Measurements from ENCODE around the gene CCL22. TPM values are rescaled to one million over a fixed set of nuclear protein-coding genes. Genes with fewer than 3 reads are reported as not detected.

The CCL22 gene
- total and polyA plus RNA-seq, 7 donors: 2.9 TPM; not detected in 6

GRCh38 chr16:57389087-57389468 is 30.5 kb downstream of the CCL22 start:
- DNase-seq: no peak
- 91 to 93% methylated on average over 3 of the region's 3 CpGs for WGBS, 2 donors
- no peaks in the 10 kb centered on the region for H3K9me3 ChIP-seq
- TF ChIP-seq CTCF (IDR thresholded peaks at IDR 0.05): no peak
- no peak for TF ChIP-seq POLR2A (IDR thresholded peaks at IDR 0.05)
- no peak for TF ChIP-seq EP300 (IDR thresholded peaks at IDR 0.05)
- no peak for TF ChIP-seq POLR2AphosphoS5 (IDR thresholded peaks at IDR 0.05)
- no peak overlapping the region for H3K27ac ChIP-seq
- H3K36me3 ChIP-seq: no peaks in the 10 kb centered on the region
- no peak overlapping the region for H3K4me3 ChIP-seq
- intact Hi-C loops (cut with DNase I): no loop called here
- no peaks in the 10 kb centered on the region for H3K27me3 ChIP-seq
- peaks cover 0 to 18% (median 8%) of the 10 kb centered on the region in 4 donors for H3K4me1 ChIP-seq

- H3K4me1 ChIP-seq: peaks cover 0 to 11% (median 0%) of the 10 kb centered on the region in 4 donors
- no peaks in the 10 kb centered on the region for H3K27me3 ChIP-seq
- TF ChIP-seq POLR2AphosphoS5 (IDR thresholded peaks at IDR 0.05) (no peak), EP300 (IDR thresholded peaks at IDR 0.05) (no peak), POLR2A (IDR thresholded peaks at IDR 0.05) (no peak), CTCF (IDR thresholded peaks at IDR 0.05) (no peak)
- no peak overlapping the region for H3K4me3 ChIP-seq
- H3K27ac ChIP-seq: no peak overlapping the region
- no peak for DNase-seq
- intact Hi-C loops (cut with DNase I): no loop called here
- no peaks in the 10 kb centered on the region for H3K36me3 ChIP-seq
- H3K9me3 ChIP-seq: no peaks in the 10 kb centered on the region
- 75 to 87% methylated on average over 5 of the region's 5 CpGs for WGBS, 2 donors
Measured at GRCh38 chr16:57390636-57391295, 32.2 kb downstream of the CCL22 start.

DNA sequence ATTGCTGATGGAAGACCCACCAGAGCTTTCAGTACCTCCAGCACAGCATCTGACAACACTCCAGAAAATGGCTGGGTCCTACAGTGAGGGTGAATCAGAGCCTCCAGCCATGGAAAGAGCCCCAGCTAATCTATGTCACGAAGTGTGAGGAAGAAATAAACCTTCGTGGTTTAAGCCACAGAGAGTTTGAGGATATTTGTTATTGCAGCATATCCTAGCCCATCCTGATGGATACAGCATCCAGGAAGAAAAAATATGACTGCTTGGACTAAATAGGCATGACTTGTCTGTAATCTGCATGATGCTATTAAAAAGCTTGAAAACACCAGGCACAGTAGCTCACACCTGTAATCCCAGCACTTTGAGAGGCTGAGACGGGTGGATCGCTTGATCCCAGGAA is 32.7 kb downstream of the CCL22 start:
- no peak overlapping the region for H3K4me3 ChIP-seq
- no peaks in the 10 kb centered on the region for H3K36me3 ChIP-seq
- 80 to 91% methylated on average over 4 of the region's 4 CpGs for WGBS, 2 donors
- no peak overlapping the region for H3K27ac ChIP-seq
- H3K27me3 ChIP-seq: no peaks in the 10 kb centered on the region
- TF ChIP-seq CTCF (IDR thresholded peaks at IDR 0.05) (no peak), POLR2AphosphoS5 (IDR thresholded peaks at IDR 0.05) (no peak), POLR2A (IDR thresholded peaks at IDR 0.05) (no peak), EP300 (IDR thresholded peaks at IDR 0.05) (no peak)
- no peak for DNase-seq
- peaks cover 0 to 8% (median 0%) of the 10 kb centered on the region in 4 donors for H3K4me1 ChIP-seq
- H3K9me3 ChIP-seq: no peaks in the 10 kb centered on the region
- intact Hi-C loops (cut with DNase I): no loop called here

DNA sequence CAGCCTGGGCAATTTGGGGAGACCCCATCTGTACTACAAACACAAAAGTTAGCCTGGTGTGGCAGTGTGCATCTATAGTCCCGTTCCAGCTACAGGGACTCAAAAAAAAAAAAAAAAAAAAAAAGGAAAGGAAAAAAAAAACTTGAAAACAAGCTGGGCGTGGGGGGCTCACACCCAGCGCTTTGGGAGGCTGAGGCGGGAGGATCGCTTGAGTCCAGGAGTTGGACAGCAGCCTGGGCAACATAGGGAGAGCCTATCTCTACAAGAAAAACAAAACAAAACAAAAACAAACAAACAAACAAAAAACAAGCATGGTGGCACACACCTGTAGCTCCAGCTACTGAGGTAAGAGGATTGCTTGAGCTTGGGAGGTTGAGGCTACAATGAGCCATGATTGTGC is 33.1 kb downstream of the CCL22 start:
- no peak for DNase-seq
- WGBS, 2 donors: 89 to 95% methylated on average over 5 of the region's 5 CpGs
- Histone ChIP-seq H3K4me1 (peaks cover 0 to 6% (median 0%) of the 10 kb centered on the region in 4 donors), H3K27me3 (no peaks in the 10 kb centered on the region), H3K9me3 (no peaks in the 10 kb centered on the region), H3K27ac (no peak overlapping the region), H3K4me3 (no peak overlapping the region), H3K36me3 (no peaks in the 10 kb centered on the region)
- no peak for TF ChIP-seq POLR2AphosphoS5 (IDR thresholded peaks at IDR 0.05)
- TF ChIP-seq EP300 (IDR thresholded peaks at IDR 0.05): no peak
- intact Hi-C loops (cut with DNase I): no loop called here

DNA sequence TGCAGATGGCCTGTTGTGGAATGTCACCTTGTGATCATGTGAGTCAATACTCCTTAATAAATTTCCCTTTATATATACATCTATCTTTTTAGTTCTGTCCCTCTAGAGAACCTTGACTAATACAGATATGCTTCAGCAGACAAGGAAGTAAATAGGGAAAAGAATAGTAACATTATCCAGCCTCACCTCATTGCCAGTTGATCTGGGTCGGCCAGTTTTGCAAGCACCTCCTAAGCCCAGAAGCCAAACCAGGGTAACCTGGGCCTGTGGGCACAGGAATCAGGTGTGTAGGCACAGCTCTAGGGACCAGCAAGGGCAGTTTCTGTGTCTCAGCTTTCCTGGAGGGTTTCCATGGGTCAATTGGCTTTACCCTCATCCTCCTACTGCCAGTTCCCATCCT is 34.1 kb downstream of the CCL22 start:
- Histone ChIP-seq H3K27me3 (no peaks in the 10 kb centered on the region), H3K4me3 (no peak overlapping the region), H3K4me1 (no peaks in the 10 kb centered on the region), H3K36me3 (no peaks in the 10 kb centered on the region), H3K27ac (no peak overlapping the region), H3K9me3 (no peaks in the 10 kb centered on the region)
- no peak for DNase-seq
- intact Hi-C loops (cut with DNase I): no loop called here
- 24% methylated on average over 1 of the region's 1 CpG for WGBS, 2 donors
- TF ChIP-seq POLR2AphosphoS5 (IDR thresholded peaks at IDR 0.05) (no peak), EP300 (IDR thresholded peaks at IDR 0.05) (no peak), CTCF (IDR thresholded peaks at IDR 0.05) (no peak), POLR2A (IDR thresholded peaks at IDR 0.05) (no peak)
